Measurements from ENCODE around the gene ZNF549. TPM values are rescaled to one million over a fixed set of nuclear protein-coding genes. Genes with fewer than 3 reads are reported as not detected.

The ZNF549 gene
- total RNA-seq, 1 donor from 2014 or later: 7.6 TPM

DNA sequence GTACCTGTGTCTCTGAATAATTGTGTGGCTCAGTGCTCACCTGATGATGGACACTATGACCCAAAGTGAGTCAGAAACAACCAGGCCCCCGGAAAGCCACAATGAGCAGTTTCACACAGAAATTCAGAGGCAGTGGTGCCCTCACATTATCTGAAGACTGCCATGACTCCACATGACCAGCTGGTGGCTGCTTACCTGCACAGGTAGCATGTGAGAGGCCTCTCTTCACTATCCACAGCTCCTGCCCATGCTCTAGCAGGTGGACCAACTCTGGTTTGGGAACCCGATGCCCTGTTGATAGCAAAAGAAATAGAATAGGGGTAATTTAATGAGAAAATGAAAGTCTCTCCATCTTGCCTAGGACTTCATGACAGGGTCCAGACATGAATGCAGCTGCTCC, 25.3 kb downstream of the ZNF549 start:
- TF ChIP-seq, protein P1, sequence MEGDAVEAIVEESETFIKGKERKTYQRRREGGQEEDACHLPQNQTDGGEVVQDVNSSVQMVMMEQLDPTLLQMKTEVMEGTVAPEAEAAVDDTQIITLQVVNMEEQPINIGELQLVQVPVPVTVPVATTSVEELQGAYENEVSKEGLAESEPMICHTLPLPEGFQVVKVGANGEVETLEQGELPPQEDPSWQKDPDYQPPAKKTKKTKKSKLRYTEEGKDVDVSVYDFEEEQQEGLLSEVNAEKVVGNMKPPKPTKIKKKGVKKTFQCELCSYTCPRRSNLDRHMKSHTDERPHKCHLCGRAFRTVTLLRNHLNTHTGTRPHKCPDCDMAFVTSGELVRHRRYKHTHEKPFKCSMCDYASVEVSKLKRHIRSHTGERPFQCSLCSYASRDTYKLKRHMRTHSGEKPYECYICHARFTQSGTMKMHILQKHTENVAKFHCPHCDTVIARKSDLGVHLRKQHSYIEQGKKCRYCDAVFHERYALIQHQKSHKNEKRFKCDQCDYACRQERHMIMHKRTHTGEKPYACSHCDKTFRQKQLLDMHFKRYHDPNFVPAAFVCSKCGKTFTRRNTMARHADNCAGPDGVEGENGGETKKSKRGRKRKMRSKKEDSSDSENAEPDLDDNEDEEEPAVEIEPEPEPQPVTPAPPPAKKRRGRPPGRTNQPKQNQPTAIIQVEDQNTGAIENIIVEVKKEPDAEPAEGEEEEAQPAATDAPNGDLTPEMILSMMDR (IDR thresholded peaks at IDR 0.05; ENCODE audit: insufficient read depth, low read length, severe bottlenecking): no peak
- H3K27me3 ChIP-seq (ENCODE audit: control insufficient read depth, insufficient read depth, low read length): no peaks in the 10 kb centered on the region
- H3K36me3 ChIP-seq (ENCODE audit: control insufficient read depth, insufficient read depth, low read length): peaks cover 33% of the 10 kb centered on the region

DNA sequence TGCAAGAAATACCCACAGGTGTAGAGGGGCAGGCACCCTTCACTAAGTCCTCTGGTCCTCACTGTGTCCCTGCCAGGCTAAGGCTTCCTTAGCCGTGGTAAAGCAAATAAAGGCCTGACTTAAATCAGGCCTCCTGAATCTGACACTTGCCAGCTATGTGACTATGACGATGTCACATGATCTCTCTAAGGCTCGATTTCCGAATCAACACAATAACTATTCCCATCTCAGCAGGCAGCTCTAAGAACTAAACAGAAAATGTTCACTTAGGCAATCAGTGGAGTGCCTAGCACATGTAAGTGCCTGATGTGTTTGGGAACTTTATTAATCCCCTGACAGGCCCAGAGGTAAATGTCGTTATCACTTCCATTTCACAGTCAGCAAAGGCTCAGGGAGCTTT, 30.5 kb downstream of the ZNF549 start:
- no peaks in the 10 kb centered on the region for H3K27me3 ChIP-seq (ENCODE audit: control insufficient read depth, insufficient read depth, low read length)
- DNase-seq (ENCODE audit: low read depth) (no peak), FAIRE-seq (no peak)
- H3K36me3 ChIP-seq (ENCODE audit: control insufficient read depth, insufficient read depth, low read length): peaks cover 23% of the 10 kb centered on the region
- H3K4me3 ChIP-seq (ENCODE audit: low read depth, low read length): no peak overlapping the region
- TF ChIP-seq, protein P1 (IDR thresholded peaks at IDR 0.05; ENCODE audit: insufficient read depth, low read length, severe bottlenecking): no peak

More for the DNA sequence above, 25.3 kb downstream of the ZNF549 start:
- H3K4me3 ChIP-seq (ENCODE audit: low read depth, low read length): no peak overlapping the region
- DNase-seq (ENCODE audit: low read depth) (no peak), FAIRE-seq (peak; percentile 52)

DNA sequence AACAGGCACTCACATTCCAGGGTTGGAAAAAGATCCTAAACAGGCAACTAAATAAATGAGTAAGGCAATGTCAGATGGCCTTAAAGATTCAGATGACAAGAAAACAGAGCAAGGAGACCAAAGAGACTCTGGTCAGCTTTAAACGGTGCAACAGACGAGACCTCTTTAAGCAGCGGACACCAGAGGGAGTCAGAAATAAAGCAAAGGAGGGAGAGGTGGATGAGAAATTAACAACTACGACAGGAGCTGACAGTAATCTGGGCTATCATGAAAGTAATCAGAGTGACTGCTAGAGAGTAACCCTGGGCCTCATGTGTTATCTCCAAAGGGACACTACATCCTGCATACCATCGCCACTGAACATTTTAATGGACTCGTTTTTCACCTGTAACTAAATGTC, 31.4 kb downstream of the ZNF549 start:
- Histone ChIP-seq H3K4me3 (ENCODE audit: low read depth, low read length) (peak overlapping the region; percentile 99), H3K36me3 (ENCODE audit: control insufficient read depth, insufficient read depth, low read length) (peaks cover 16% of the 10 kb centered on the region), H3K27me3 (ENCODE audit: control insufficient read depth, insufficient read depth, low read length) (no peaks in the 10 kb centered on the region)
- TF ChIP-seq, protein P1 (IDR thresholded peaks at IDR 0.05; ENCODE audit: insufficient read depth, low read length, severe bottlenecking): peak; percentile 14
- no peak for FAIRE-seq
- DNase-seq (ENCODE audit: low read depth): peak; percentile 8

DNA sequence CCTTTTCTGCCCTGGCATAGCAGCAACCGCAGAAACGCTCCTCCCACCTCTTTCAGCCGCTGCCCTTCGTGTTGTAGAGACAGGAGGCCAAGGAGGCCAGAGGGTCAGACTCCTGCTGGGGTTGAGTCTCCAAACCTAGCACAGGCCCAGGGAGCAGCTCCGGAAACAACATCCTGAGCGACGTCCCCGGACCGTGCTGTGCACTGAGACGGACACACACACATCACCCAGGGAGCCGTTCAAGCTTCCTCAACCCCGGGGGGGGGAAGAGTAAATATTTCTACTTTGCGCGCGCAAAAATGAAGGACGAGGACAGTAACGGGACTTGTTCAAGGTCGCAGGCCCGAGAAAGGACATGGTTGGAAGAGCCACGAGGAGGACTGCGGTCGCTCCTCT, 31.9 kb downstream of the ZNF549 start:
- H3K27me3 ChIP-seq (ENCODE audit: control insufficient read depth, insufficient read depth, low read length): no peaks in the 10 kb centered on the region
- TF ChIP-seq, protein P1 (IDR thresholded peaks at IDR 0.05; ENCODE audit: insufficient read depth, low read length, severe bottlenecking): no peak
- DNase-seq (ENCODE audit: low read depth): peak; percentile 8
- peak overlapping the region; percentile 99 for H3K4me3 ChIP-seq (ENCODE audit: low read depth, low read length)
- FAIRE-seq: no peak
- H3K36me3 ChIP-seq (ENCODE audit: control insufficient read depth, insufficient read depth, low read length): peaks cover 14% of the 10 kb centered on the region

DNA sequence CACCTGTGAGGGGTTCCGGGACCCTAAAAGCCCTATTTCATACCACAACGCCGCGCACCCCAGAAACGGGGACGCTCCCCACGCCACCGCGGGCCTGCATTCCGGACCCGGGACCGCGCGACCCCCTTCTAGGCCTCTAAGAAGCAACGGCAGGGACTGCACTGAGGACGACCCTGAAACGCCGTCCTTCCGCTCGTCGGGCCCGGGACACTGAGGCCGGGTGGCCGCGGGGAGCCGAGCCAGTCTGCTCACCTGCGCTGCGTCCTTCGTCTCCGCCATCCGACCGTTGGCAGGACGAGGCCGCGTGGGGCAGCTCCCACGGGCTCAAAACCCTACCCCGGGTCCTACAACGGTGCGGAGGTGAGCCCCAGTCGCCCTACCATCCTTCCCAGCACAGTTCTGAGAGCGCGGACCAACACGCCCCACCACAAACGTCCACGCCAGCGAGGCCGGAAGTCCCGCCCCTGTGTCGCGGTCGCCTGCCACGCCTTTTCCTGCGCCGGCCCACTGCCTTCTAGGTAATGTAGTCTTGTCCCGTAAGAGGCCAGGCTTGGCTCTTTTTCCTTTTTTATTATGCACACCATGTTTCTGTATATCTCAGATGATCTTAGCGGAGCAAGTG, 32.4 kb downstream of the ZNF549 start, which contains the start of gene ZNF550:
Gene ZNF550, minus strand, starts transcription at position 460 of the 622 bp plus-strand sequence. Its CDS starts 181 bp downstream, at position 279.
- FAIRE-seq: no peak

More for the DNA sequence above, 32.4 kb downstream of the ZNF549 start, which contains the start of gene ZNF550:
- TF ChIP-seq, protein P1 (IDR thresholded peaks at IDR 0.05; ENCODE audit: insufficient read depth, low read length, severe bottlenecking): no peak
- peak within 1 kb of the TSS; percentile 99 for H3K4me3 ChIP-seq (ENCODE audit: low read depth, low read length)
- no peaks in the 10 kb centered on the region for H3K27me3 ChIP-seq (ENCODE audit: control insufficient read depth, insufficient read depth, low read length)
- peak; percentile 80 for DNase-seq (ENCODE audit: low read depth)
- H3K36me3 ChIP-seq (ENCODE audit: control insufficient read depth, insufficient read depth, low read length): peaks cover 10% of the 10 kb centered on the region

All from bronchial epithelial cell (primary cell).